GM12891 (cell line): Measurements from ENCODE around the gene SIRPB1.

Experiments
- POLR2A ChIP-seq: IDR thresholded peaks from 2 replicates; pipeline ENCODE4 v1.6.1; 2011; ENCODE audit warnings: low read depth, low read length, control low read depth
- POLR2AphosphoS5 ChIP-seq: IDR thresholded peaks from 2 replicates; pipeline ENCODE4 v1.6.1; 2011; ENCODE audit warnings: low read depth, low read length, control low read depth
- SPI1 ChIP-seq: IDR thresholded peaks from 2 replicates; pipeline ENCODE4 v1.6.1; 2011; ENCODE audit warnings: low read depth, low read length, control low read depth
- TAF1 ChIP-seq: IDR thresholded peaks from 2 replicates; pipeline ENCODE4 v1.6.1; 2011; ENCODE audit warnings: low read depth, low read length, control low read depth

- TF ChIP-seq POLR2A = no peak
- TF ChIP-seq SPI1 = no peak
- TF ChIP-seq POLR2AphosphoS5 = no peak
- TF ChIP-seq TAF1 = no peak
These were observed 15.6 kb upstream of the SIRPB1 start for GRCh38 chr20:1635291-1635979.
